Activated T-helper 1 cell treated with anti-CD3 and anti-CD28 coated beads, Interleukin-12 subunit alpha, Interleukin-12 subunit beta, Interleukin-2, Interleukin-4 antibody, amounts not matched to agents 30 ng/mL and 10 ng/mL and 1 ng/mL, durations not matched to agents 14 hours and 24 hours and 36 hours (primary cell): Measurements from ENCODE around the gene KIAA1958. TPM values are rescaled to one million over a fixed set of nuclear protein-coding genes. Genes with fewer than 3 reads are reported as not detected.
A peak's percentile ranks its signal among the peaks of the same experiment; 100 is the strongest.

Experiments used
- DNase-seq: peaks from one replicate; pipeline ENCODE4 v3.0.0; 2021; ENCODE audit warnings: low spot score
- H3K27ac Mint-ChIP-seq: one replicate; pipeline ENCODE4 v1.8.0; 2021; ENCODE audit warnings: mild to moderate bottlenecking, mixed read lengths
- H3K27me3 Mint-ChIP-seq: one replicate; pipeline ENCODE4 v1.8.0; 2022; ENCODE audit warnings: mild to moderate bottlenecking, moderate library complexity, mixed read lengths; ENCODE audit not compliant: insufficient read depth
- H3K36me3 Mint-ChIP-seq: one replicate; pipeline ENCODE4 v1.8.0; 2021; ENCODE audit warnings: low read depth, mixed read lengths
- H3K4me1 Mint-ChIP-seq: one replicate; pipeline ENCODE4 v1.8.0; 2021; ENCODE audit warnings: low read depth, mixed read lengths
- H3K4me3 Mint-ChIP-seq: one replicate; pipeline ENCODE4 v1.8.0; 2021; ENCODE audit warnings: mild to moderate bottlenecking, moderate library complexity, mixed read lengths
- H3K9me3 Mint-ChIP-seq: one replicate; pipeline ENCODE4 v1.8.0; 2021; ENCODE audit warnings: mixed read lengths
- intact Hi-C: fragments of 100-400 bp; cut with micrococcal nuclease; formaldehyde crosslinking; loops from one replicate; pipeline ENCODE4 v1.15.1; 2024
- total RNA-seq: library from RNA; stranded (reverse); gene quantifications from 2 replicates; pipeline ENCODE4 v1.2.3, GENCODE V29; 2022

Gene KIAA1958
- total RNA-seq, 1 donor from 2014 or later, result 8.6 TPM

- no peak overlapping the region for H3K27ac Mint-ChIP-seq
- no peaks in the 10 kb centered on the region for H3K27me3 Mint-ChIP-seq
- intact Hi-C loops, result no loop called here
- peaks cover 10% of the 10 kb centered on the region for H3K9me3 Mint-ChIP-seq
- DNase-seq, result no peak
- H3K36me3 Mint-ChIP-seq, result peaks cover 18% of the 10 kb centered on the region
- H3K4me3 Mint-ChIP-seq, result no peak overlapping the region
- H3K4me1 Mint-ChIP-seq, result no peaks in the 10 kb centered on the region
These were observed 13.6 kb upstream of the KIAA1958 start for GRCh38 chr9:112472996-112473395.

DNA sequence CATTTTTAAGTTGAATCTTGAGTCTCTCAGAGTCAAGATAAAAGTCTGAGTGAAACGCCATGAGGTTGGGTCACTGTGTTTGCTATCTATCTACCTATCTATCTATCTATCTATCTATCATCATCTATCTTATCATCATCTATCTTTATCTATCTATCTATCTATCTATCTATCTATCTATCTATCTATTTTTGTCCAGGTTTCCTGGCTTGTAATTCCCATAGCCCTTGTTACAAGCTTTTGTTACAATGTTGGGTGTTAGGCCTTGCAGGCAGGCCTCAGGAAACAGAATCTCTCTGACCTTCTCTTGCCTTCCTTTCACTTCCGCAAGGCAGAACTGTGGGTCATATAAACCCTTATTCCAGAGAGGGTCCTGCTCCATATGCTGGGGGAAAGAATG, 12.6 kb upstream of the KIAA1958 start:
- H3K27ac Mint-ChIP-seq, result no peak overlapping the region
- no peak overlapping the region for H3K4me3 Mint-ChIP-seq
- intact Hi-C loops, result no loop called here
- DNase-seq, result no peak
- H3K36me3 Mint-ChIP-seq, result peaks cover 18% of the 10 kb centered on the region
- peaks cover 10% of the 10 kb centered on the region for H3K9me3 Mint-ChIP-seq
- no peaks in the 10 kb centered on the region for H3K4me1 Mint-ChIP-seq
- H3K27me3 Mint-ChIP-seq, result no peaks in the 10 kb centered on the region

GRCh38 chr9:112475318-112475717, 11.3 kb upstream of the KIAA1958 start:
- intact Hi-C loops, result no loop called here
- DNase-seq, result no peak
- Mint-ChIP-seq H3K27me3 (no peaks in the 10 kb centered on the region), H3K4me1 (no peaks in the 10 kb centered on the region), H3K9me3 (peaks cover 10% of the 10 kb centered on the region), H3K36me3 (peaks cover 18% of the 10 kb centered on the region), H3K4me3 (no peak overlapping the region), H3K27ac (no peak overlapping the region)

- Mint-ChIP-seq H3K27me3 (no peaks in the 10 kb centered on the region), H3K4me1 (no peaks in the 10 kb centered on the region), H3K36me3 (peaks cover 12% of the 10 kb centered on the region), H3K4me3 (no peak overlapping the region), H3K27ac (no peak overlapping the region), H3K9me3 (peaks cover 10% of the 10 kb centered on the region)
- intact Hi-C loops, result no loop called here
- DNase-seq, result no peak
These were observed 9.3 kb upstream of the KIAA1958 start for GRCh38 chr9:112477330-112477729.

DNA sequence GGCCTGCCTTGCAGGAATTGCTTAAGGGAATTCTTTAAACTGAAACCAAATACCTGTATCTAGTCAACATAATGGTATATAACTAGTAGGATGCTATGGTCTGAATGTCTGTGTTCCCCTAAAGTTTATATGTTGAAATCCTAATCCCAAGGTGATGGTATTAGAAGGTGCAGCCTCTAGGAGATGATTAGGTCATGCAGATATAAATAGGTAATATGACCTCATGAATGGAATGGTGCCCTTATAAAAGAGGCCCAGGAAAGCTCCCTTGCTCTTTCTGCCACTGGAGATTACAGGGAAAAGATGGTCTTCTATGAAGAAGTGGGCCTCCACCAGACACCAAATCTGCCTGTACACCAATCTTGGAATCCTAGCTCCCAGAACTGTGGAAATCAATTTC, 7.4 kb upstream of the KIAA1958 start:
- Mint-ChIP-seq H3K27me3 (no peaks in the 10 kb centered on the region), H3K36me3 (peaks cover 12% of the 10 kb centered on the region), H3K4me1 (no peaks in the 10 kb centered on the region), H3K27ac (no peak overlapping the region), H3K4me3 (no peak overlapping the region), H3K9me3 (peaks cover 10% of the 10 kb centered on the region)
- intact Hi-C loops, result no loop called here
- no peak for DNase-seq

GRCh38 chr9:112484607-112485006, 2.0 kb upstream of the KIAA1958 start:
- Mint-ChIP-seq H3K4me3 (no peak overlapping the region), H3K27ac (no peak overlapping the region), H3K9me3 (no peaks in the 10 kb centered on the region), H3K36me3 (no peaks in the 10 kb centered on the region), H3K27me3 (peaks cover 2% of the 10 kb centered on the region), H3K4me1 (peaks cover 27% of the 10 kb centered on the region)
- intact Hi-C loops, result loop anchor here (5.0 kb wide), 4 partner anchors 63 to 1002 kb away; partner anchors contain the start of gene ECPAS
- DNase-seq, result no peak

- intact Hi-C loops, result loop anchor here (5.0 kb wide), 4 partner anchors 62 to 1003 kb away; partner anchors contain the start of gene ECPAS
- DNase-seq, result no peak
- Mint-ChIP-seq H3K27ac (peak overlapping the region; percentile 23), H3K9me3 (no peaks in the 10 kb centered on the region), H3K4me1 (peaks cover 35% of the 10 kb centered on the region), H3K4me3 (peak overlapping the region; percentile 89), H3K27me3 (peaks cover 2% of the 10 kb centered on the region), H3K36me3 (peaks cover 2% of the 10 kb centered on the region)
These were observed 1.1 kb upstream of the KIAA1958 start for GRCh38 chr9:112485574-112485973.

GRCh38 chr9:112487008-112487798, 576 bp downstream of the KIAA1958 start:
- peak overlapping the region; percentile 97 for H3K4me3 Mint-ChIP-seq
- H3K4me1 Mint-ChIP-seq, result peaks cover 38% of the 10 kb centered on the region
- intact Hi-C loops, result loop anchor here (1.0 to 5.0 kb wide), 7 partner anchors 60 to 1005 kb away; partner anchors contain the start of genes ECPAS, GNG10, INIP and SNX30
- H3K36me3 Mint-ChIP-seq, result peaks cover 5% of the 10 kb centered on the region
- DNase-seq, result peak; percentile 22
- H3K9me3 Mint-ChIP-seq, result no peaks in the 10 kb centered on the region
- peaks cover 2% of the 10 kb centered on the region for H3K27me3 Mint-ChIP-seq
- H3K27ac Mint-ChIP-seq, result peak overlapping the region; percentile 85

DNA sequence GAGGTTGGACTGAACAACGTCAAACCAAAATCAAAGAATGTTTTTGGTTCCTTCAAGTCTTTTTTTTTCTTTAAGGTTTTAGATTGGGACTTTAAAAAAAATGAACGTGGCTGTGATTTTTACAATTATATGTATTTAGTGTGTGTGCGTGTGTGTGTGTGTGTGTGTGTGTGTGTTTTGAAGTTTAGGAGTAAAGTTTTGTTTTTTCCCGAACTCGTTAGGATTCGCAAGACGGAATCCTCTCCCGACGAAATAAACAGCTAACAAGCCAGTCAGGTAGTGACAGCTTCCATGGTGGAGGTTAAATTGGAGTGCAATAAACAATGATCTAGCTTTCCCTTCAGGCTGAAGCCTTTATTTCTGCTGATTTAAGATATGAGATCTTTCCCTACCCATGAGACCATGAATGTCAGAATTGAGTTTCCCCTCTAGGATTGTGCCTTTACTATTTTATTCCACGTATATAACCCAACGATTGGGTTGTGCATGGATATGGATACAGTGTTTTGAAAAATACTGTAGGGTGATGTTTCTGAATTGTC, 1.2 kb downstream of the KIAA1958 start:
- Mint-ChIP-seq H3K27ac (peak overlapping the region; percentile 85), H3K27me3 (peaks cover 2% of the 10 kb centered on the region), H3K4me3 (peak overlapping the region; percentile 97), H3K4me1 (peaks cover 41% of the 10 kb centered on the region), H3K9me3 (peaks cover under 1% of the 10 kb centered on the region), H3K36me3 (peaks cover 7% of the 10 kb centered on the region)
- intact Hi-C loops, result loop anchor here (1.0 to 5.0 kb wide), 7 partner anchors 59 to 1006 kb away; partner anchors contain the start of genes ECPAS, GNG10, INIP and SNX30
- no peak for DNase-seq

- intact Hi-C loops, result loop anchor here (5.0 kb wide), 4 partner anchors 58 to 1007 kb away; partner anchors contain the start of gene ECPAS
- Mint-ChIP-seq H3K27ac (no peak overlapping the region), H3K4me3 (no peak overlapping the region), H3K4me1 (peaks cover 41% of the 10 kb centered on the region), H3K27me3 (peaks cover 2% of the 10 kb centered on the region), H3K9me3 (peaks cover 13% of the 10 kb centered on the region), H3K36me3 (peaks cover 18% of the 10 kb centered on the region)
- DNase-seq, result no peak
These were observed 2.5 kb downstream of the KIAA1958 start for GRCh38 chr9:112489039-112489546.

- Mint-ChIP-seq H3K27ac (no peak overlapping the region), H3K27me3 (peaks cover 2% of the 10 kb centered on the region), H3K36me3 (peaks cover 25% of the 10 kb centered on the region), H3K4me3 (no peak overlapping the region), H3K9me3 (peaks cover 23% of the 10 kb centered on the region), H3K4me1 (peaks cover 39% of the 10 kb centered on the region)
- DNase-seq, result no peak
- intact Hi-C loops, result loop anchor here (5.0 kb wide), 4 partner anchors 57 to 1008 kb away; partner anchors contain the start of gene ECPAS
These were observed 3.4 kb downstream of the KIAA1958 start for GRCh38 chr9:112489876-112490666.

- intact Hi-C loops, result no loop called here
- DNase-seq, result no peak
- Mint-ChIP-seq H3K36me3 (peaks cover 31% of the 10 kb centered on the region), H3K27me3 (no peaks in the 10 kb centered on the region), H3K4me1 (peaks cover 22% of the 10 kb centered on the region), H3K9me3 (peaks cover 28% of the 10 kb centered on the region), H3K4me3 (no peak overlapping the region), H3K27ac (no peak overlapping the region)
These were observed 6.9 kb downstream of the KIAA1958 start for GRCh38 chr9:112493393-112494137.
